ENCODE measurements around the gene CRYL1.

GRCh38 chr13:20526664-20527063 lies 1.0 kb upstream of the CRYL1 start:
- TF ChIP-seq TCF7 (IDR thresholded peaks at IDR 0.05; ENCODE audit: borderline replicate concordance) = no peak
- no peak for TF ChIP-seq FOS (IDR thresholded peaks at IDR 0.05; ENCODE audit: extremely low read depth, insufficient read length)
- TF ChIP-seq ARID2 (IDR thresholded peaks at IDR 0.05) = no peak
- TF ChIP-seq TRIM28 (IDR thresholded peaks at IDR 0.05) = no peak

Measured in K562 (cell line).